WERI-Rb-1 (cell line): ENCODE measurements around the gene CDK5RAP3.
A peak's percentile ranks its signal among the peaks of the same experiment; 100 is the strongest.

Experiments
- DNase-seq: peaks from one replicate; pipeline ENCODE4 v3.0.0-alpha.2; 2020
- H3K27ac ChIP-seq: fragments of 250-450 bp; sonication (Bioruptor Pico); 2 replicates; pipeline ENCODE4 v1.5.1; 2020; ENCODE audit warnings: mild to moderate bottlenecking, moderate library complexity
- H3K27me3 ChIP-seq: fragments of 250-450 bp; sonication (Bioruptor Pico); 2 replicates; pipeline ENCODE4 v1.5.1; 2021; ENCODE audit warnings: mild to moderate bottlenecking, low read depth, moderate library complexity; ENCODE audit not compliant: insufficient read depth, severe bottlenecking
- H3K36me3 ChIP-seq: fragments of 250-450 bp; sonication (Bioruptor Pico); 2 replicates; pipeline ENCODE4 v1.5.1; 2020; ENCODE audit warnings: mild to moderate bottlenecking, moderate library complexity
- H3K4me3 ChIP-seq: 2 replicates; pipeline ENCODE4 v1.5.1; 2011; ENCODE audit warnings: low read depth, mild to moderate bottlenecking, control low read depth, low read length
- H3K9me3 ChIP-seq: fragments of 250-450 bp; sonication (Bioruptor Pico); 2 replicates; pipeline ENCODE4 v1.5.1; 2021; ENCODE audit warnings: mild to moderate bottlenecking, moderate library complexity; ENCODE audit not compliant: severe bottlenecking
- TF ChIP-seq, protein P1 (sequence below): IDR thresholded peaks from 2 replicates; pipeline ENCODE4 v1.5.1; 2011; ENCODE audit warnings: low read depth, mild to moderate bottlenecking, control low read depth, inconsistent platforms, low read length

The CDK5RAP3 gene

DNA sequence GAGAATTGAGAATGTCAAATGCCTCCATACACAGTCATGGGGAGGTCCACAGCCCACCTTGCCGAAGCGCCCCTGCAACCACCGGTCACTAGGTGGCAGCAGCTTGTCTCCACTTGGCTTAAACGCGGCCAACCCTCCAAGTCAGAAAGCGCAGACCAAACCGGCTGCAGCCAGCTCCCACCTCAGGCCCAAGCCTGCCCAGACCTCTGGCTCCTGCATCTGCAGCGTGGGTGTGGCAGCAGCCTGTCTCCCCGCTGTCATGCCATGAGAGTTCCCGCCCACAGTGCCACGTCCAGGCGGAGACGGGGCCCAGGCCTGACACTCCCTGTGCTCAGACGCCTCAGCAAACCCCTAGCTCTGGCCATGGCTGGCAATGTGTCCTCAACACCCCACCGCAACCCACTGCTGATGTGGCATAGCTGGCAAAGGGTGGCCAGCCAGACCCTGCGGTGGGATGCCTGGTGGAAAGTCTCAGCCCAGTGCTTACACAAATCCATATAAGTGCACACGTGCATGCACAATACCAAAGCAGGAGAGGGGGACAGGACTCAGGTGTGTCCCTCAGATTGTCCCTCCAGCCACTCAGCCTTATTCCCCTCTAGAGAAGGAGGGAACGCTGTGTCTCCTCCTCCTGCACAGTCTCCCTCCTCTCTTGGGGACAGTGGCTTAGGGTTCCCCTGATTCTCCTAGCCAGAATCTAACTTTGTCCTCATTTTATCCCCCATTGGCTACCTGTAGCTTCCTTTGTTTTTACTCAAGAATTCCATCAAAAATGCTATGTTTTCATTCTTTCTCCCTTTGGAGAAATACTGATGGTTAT is 55.8 kb downstream of the CDK5RAP3 start:
- no peaks in the 10 kb centered on the region for H3K36me3 ChIP-seq
- H3K27ac ChIP-seq, result no peak overlapping the region
- H3K4me3 ChIP-seq, result no peak overlapping the region
- H3K9me3 ChIP-seq, result no peaks in the 10 kb centered on the region
- peak; percentile 96 for DNase-seq
- TF ChIP-seq, protein P1, sequence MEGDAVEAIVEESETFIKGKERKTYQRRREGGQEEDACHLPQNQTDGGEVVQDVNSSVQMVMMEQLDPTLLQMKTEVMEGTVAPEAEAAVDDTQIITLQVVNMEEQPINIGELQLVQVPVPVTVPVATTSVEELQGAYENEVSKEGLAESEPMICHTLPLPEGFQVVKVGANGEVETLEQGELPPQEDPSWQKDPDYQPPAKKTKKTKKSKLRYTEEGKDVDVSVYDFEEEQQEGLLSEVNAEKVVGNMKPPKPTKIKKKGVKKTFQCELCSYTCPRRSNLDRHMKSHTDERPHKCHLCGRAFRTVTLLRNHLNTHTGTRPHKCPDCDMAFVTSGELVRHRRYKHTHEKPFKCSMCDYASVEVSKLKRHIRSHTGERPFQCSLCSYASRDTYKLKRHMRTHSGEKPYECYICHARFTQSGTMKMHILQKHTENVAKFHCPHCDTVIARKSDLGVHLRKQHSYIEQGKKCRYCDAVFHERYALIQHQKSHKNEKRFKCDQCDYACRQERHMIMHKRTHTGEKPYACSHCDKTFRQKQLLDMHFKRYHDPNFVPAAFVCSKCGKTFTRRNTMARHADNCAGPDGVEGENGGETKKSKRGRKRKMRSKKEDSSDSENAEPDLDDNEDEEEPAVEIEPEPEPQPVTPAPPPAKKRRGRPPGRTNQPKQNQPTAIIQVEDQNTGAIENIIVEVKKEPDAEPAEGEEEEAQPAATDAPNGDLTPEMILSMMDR, result peak; percentile 99
- H3K27me3 ChIP-seq, result peaks cover 5% of the 10 kb centered on the region

DNA sequence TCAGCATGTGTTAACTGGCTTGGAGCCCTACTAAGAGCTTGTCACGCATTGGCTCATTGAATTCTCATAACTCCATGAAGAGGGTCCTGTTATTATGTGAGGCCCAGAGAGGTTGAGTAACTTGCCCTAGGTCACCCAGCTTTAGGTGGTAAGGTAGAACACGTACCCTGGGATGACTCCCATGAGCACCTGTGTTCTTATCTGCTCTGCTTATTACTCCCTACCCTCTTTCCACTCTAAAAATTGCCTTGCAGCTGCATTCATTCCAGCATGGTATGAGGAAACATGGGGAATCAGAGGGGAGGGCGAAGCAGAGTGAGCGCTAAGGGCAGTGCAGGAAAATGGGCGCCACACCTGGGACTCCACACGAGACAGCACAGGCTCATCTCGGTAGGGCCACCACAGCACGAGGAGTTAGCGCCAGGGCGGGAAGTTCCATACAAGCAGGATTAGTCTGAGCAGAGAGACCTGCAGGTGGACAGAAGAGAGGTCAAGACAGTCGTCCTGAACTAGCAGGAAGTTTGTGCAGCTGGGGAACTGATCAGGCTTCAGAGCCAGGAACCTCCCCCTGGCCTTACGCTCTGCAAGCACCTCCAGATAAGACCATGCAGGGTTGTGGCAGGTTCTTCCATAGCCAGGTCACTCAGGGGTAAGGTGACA is 56.5 kb downstream of the CDK5RAP3 start:
- Histone ChIP-seq H3K27ac (no peak overlapping the region), H3K4me3 (no peak overlapping the region), H3K27me3 (peaks cover 5% of the 10 kb centered on the region), H3K9me3 (no peaks in the 10 kb centered on the region), H3K36me3 (no peaks in the 10 kb centered on the region)
- no peak for DNase-seq
- TF ChIP-seq, protein P1, result no peak

DNA sequence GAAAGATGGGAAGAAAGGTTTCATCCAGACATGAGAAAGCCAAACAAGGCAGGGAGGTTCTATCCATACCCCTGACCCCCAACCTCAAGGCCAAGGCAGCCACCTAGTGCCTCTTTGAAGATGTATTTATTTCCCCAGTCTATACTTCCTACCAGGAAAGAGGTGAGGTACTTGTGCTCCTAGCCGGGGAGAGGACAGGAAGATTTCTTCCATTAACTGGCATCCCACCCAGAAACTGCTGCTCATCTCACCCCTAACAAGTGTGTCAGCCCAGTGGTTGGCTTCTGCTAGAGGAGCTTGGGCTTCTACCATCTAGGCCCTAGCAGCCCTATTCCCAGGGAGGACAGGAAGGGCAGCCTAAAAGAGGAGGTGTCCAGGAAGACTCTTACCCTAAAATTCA is 57.8 kb downstream of the CDK5RAP3 start:
- H3K4me3 ChIP-seq, result no peak overlapping the region
- H3K9me3 ChIP-seq, result no peaks in the 10 kb centered on the region
- H3K27ac ChIP-seq, result no peak overlapping the region
- peaks cover 5% of the 10 kb centered on the region for H3K27me3 ChIP-seq
- no peaks in the 10 kb centered on the region for H3K36me3 ChIP-seq
- TF ChIP-seq, protein P1, result no peak
- DNase-seq, result no peak

DNA sequence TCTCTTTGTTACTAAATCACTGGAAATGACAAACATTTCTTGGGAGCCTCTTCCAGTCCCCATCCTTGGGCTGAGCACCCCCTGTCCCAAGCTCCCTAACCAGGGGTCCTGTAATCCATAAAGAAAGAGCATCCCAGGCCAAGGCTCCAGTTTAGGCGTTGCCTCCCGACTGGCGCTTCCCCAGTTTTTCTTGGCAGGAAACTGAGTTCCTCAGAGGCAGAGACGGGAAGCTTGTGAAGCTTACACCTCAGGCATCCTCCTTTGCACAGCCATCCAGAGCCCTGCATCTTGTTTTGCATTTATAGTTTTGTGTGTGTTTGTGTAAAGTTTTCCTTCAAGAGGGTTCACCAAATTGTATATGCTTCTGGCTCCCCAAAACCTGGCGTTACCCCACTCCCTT is 59.6 kb downstream of the CDK5RAP3 start:
- Histone ChIP-seq H3K36me3 (no peaks in the 10 kb centered on the region), H3K9me3 (no peaks in the 10 kb centered on the region), H3K27me3 (no peaks in the 10 kb centered on the region), H3K27ac (no peak overlapping the region), H3K4me3 (no peak overlapping the region)
- TF ChIP-seq, protein P1, result no peak
- DNase-seq, result no peak
